ENCODE results near the gene HFM1. TPM values are rescaled to one million over a fixed set of nuclear protein-coding genes. Genes with fewer than 3 reads are reported as not detected.

HFM1 gene
- polyA plus RNA-seq, 4 donors: 5.1 to 9.5 (median 8.2) TPM

GRCh38 chr1:91278754-91279153 is 125.9 kb downstream of the HFM1 start:
- DNase-seq (ENCODE audit: low read depth in 4 of 4, low spot score in 3 of 4): no peak

- no peak for DNase-seq (ENCODE audit: low read depth in 4 of 4, low spot score in 3 of 4)
These were observed 130.8 kb downstream of the HFM1 start for GRCh38 chr1:91273875-91274274.

- DNase-seq (ENCODE audit: low read depth in 4 of 4, low spot score in 3 of 4): no peak
These were observed 143.0 kb downstream of the HFM1 start for GRCh38 chr1:91261655-91262054.

- no peak for DNase-seq (ENCODE audit: low read depth in 4 of 4, low spot score in 3 of 4)
These were observed 159.2 kb downstream of the HFM1 start for GRCh38 chr1:91245435-91245834.

- DNase-seq (ENCODE audit: low read depth in 4 of 4, low spot score in 3 of 4): no peak
These were observed 159.9 kb downstream of the HFM1 start for GRCh38 chr1:91244737-91245136.

- DNase-seq (ENCODE audit: low read depth in 4 of 4, low spot score in 3 of 4): no peak
These were observed 161.5 kb downstream of the HFM1 start for GRCh38 chr1:91243171-91243570.

- DNase-seq (ENCODE audit: low read depth in 4 of 4, low spot score in 3 of 4): no peak
These were observed 170.5 kb downstream of the HFM1 start for GRCh38 chr1:91234181-91234580.

GRCh38 chr1:91226741-91227140 is 177.9 kb downstream of the HFM1 start:
- no peak for DNase-seq (ENCODE audit: low read depth in 4 of 4, low spot score in 3 of 4)

GRCh38 chr1:91224878-91225277 is 179.8 kb downstream of the HFM1 start:
- no peak for DNase-seq (ENCODE audit: low read depth in 4 of 4, low spot score in 3 of 4)

GRCh38 chr1:91221017-91221416 is 183.6 kb downstream of the HFM1 start:
- no peak for DNase-seq (ENCODE audit: low read depth in 4 of 4, low spot score in 3 of 4)

GRCh38 chr1:91217911-91218310 is 186.7 kb downstream of the HFM1 start:
- DNase-seq (ENCODE audit: low read depth in 4 of 4, low spot score in 3 of 4): no peak

Other genes with a start within 250 kb of the HFM1 start
- gene CDC7, start 96.0 kb upstream of the HFM1 start, polyA plus RNA-seq (ENCODE audit: insufficient read length in 4 of 4): 10 to 100 TPM; 24.2 to 33.0 (median 29.1) TPM

Data from left renal pelvis (tissue), 4 donors.